T1000 (cell line): ENCODE results near the gene VWA3B.
A peak's percentile ranks its signal among the peaks of the same experiment; 100 is the strongest.
"Not testable (repeated sequence)": the region's sequence is repeated elsewhere in the genome, so short reads cannot be mapped to it uniquely, and the experiment has no call there.

ENCODE experiments used
- DNase-seq: peaks from one replicate; lab custom pipeline; 2025; ENCODE audit warnings: mixed read lengths; lab: John Stamatoyannopoulos, UW

Gene VWA3B

GRCh38 chr2:98086491-98087446 is at the start of gene VWA3B:
Gene VWA3B (plus strand): TSS chr2:98087167. CDS start chr2:98093093, 5,926 bp downstream.
- peak; percentile 56 for DNase-seq

- DNase-seq: no peak
Measured at GRCh38 chr2:98037206-98037605, 49.8 kb upstream of the VWA3B start.

- no peak for DNase-seq
Measured at GRCh38 chr2:98037666-98038336, 49.2 kb upstream of the VWA3B start.

- DNase-seq: no peak
Measured at GRCh38 chr2:98039085-98039756, 47.7 kb upstream of the VWA3B start.

- no peak for DNase-seq
Measured at GRCh38 chr2:98040331-98040939, 46.5 kb upstream of the VWA3B start.

GRCh38 chr2:98043101-98043500 is 43.9 kb upstream of the VWA3B start:
- DNase-seq: no peak

GRCh38 chr2:98044730-98045129 is 42.2 kb upstream of the VWA3B start:
- not testable (repeated sequence) for DNase-seq

- no peak for DNase-seq
Measured at GRCh38 chr2:98050070-98050469, 36.9 kb upstream of the VWA3B start.

- DNase-seq: no peak
Measured at GRCh38 chr2:98058191-98058975, 28.6 kb upstream of the VWA3B start.

GRCh38 chr2:98060277-98060676 is 26.7 kb upstream of the VWA3B start:
- DNase-seq: no peak

- DNase-seq: no peak
Measured at GRCh38 chr2:98063291-98063854, 23.6 kb upstream of the VWA3B start.

GRCh38 chr2:98065808-98066207 is 21.2 kb upstream of the VWA3B start:
- no peak for DNase-seq

- no peak for DNase-seq
Measured at GRCh38 chr2:98067160-98067559, 19.8 kb upstream of the VWA3B start.

GRCh38 chr2:98070081-98070480 is 16.9 kb upstream of the VWA3B start:
- DNase-seq: no peak

GRCh38 chr2:98072442-98072841 is 14.5 kb upstream of the VWA3B start:
- DNase-seq: no peak

GRCh38 chr2:98078701-98079100 is 8.3 kb upstream of the VWA3B start:
- DNase-seq: no peak

GRCh38 chr2:98084151-98084868 is 2.7 kb upstream of the VWA3B start:
- DNase-seq: no peak

GRCh38 chr2:98084869-98085238 is 2.1 kb upstream of the VWA3B start:
- DNase-seq: no peak

- no peak for DNase-seq
Measured at GRCh38 chr2:98085649-98086048, 1.3 kb upstream of the VWA3B start.

GRCh38 chr2:98087447-98088020 is 567 bp downstream of the VWA3B start:
- DNase-seq: no peak
